ENCODE results near the gene WDTC1.

Gene WDTC1

GRCh38 chr1:27353166-27353565, 118.7 kb downstream of the WDTC1 start:
- TF ChIP-seq POLR2AphosphoS5 (IDR thresholded peaks at IDR 0.05; ENCODE audit: low read depth, low read length) = no peak
- no peak for TF ChIP-seq REST (IDR thresholded peaks at IDR 0.05; ENCODE audit: insufficient read depth in 1 of 2, low read depth in 2 of 2, low read length in 2 of 2)
- TF ChIP-seq SIN3A (IDR thresholded peaks at IDR 0.05; ENCODE audit: borderline replicate concordance, insufficient read depth, low read length) = no peak
- no peak for TF ChIP-seq FOXP2 (optimal IDR thresholded peaks at IDR 0.05; ENCODE audit: borderline replicate concordance, extremely low read depth, extremely low read length, insufficient read depth)
- TF ChIP-seq TAF1 (IDR thresholded peaks at IDR 0.05; ENCODE audit: borderline replicate concordance, insufficient read depth, low read length) = no peak

- TF ChIP-seq FOXP2 (optimal IDR thresholded peaks at IDR 0.05; ENCODE audit: borderline replicate concordance, extremely low read depth, extremely low read length, insufficient read depth) (no peak), SIN3A (IDR thresholded peaks at IDR 0.05; ENCODE audit: borderline replicate concordance, insufficient read depth, low read length) (no peak), TAF1 (IDR thresholded peaks at IDR 0.05; ENCODE audit: borderline replicate concordance, insufficient read depth, low read length) (no peak), REST (IDR thresholded peaks at IDR 0.05; ENCODE audit: insufficient read depth in 1 of 2, low read depth in 2 of 2, low read length in 2 of 2) (no peak), POLR2AphosphoS5 (IDR thresholded peaks at IDR 0.05; ENCODE audit: low read depth, low read length) (no peak)
These were observed 119.2 kb downstream of the WDTC1 start for GRCh38 chr1:27353629-27354028.

- no peak for TF ChIP-seq TAF1 (IDR thresholded peaks at IDR 0.05; ENCODE audit: borderline replicate concordance, insufficient read depth, low read length)
- TF ChIP-seq FOXP2 (optimal IDR thresholded peaks at IDR 0.05; ENCODE audit: borderline replicate concordance, extremely low read depth, extremely low read length, insufficient read depth) = no peak
- TF ChIP-seq POLR2AphosphoS5 (IDR thresholded peaks at IDR 0.05; ENCODE audit: low read depth, low read length) = no peak
- no peak for TF ChIP-seq SIN3A (IDR thresholded peaks at IDR 0.05; ENCODE audit: borderline replicate concordance, insufficient read depth, low read length)
- TF ChIP-seq REST (IDR thresholded peaks at IDR 0.05; ENCODE audit: insufficient read depth in 1 of 2, low read depth in 2 of 2, low read length in 2 of 2) = no peak
These were observed 121.3 kb downstream of the WDTC1 start for GRCh38 chr1:27355683-27356082.

GRCh38 chr1:27356277-27356618, 121.8 kb downstream of the WDTC1 start:
- no peak for TF ChIP-seq TAF1 (IDR thresholded peaks at IDR 0.05; ENCODE audit: borderline replicate concordance, insufficient read depth, low read length)
- no peak for TF ChIP-seq FOXP2 (optimal IDR thresholded peaks at IDR 0.05; ENCODE audit: borderline replicate concordance, extremely low read depth, extremely low read length, insufficient read depth)
- TF ChIP-seq REST (IDR thresholded peaks at IDR 0.05; ENCODE audit: insufficient read depth in 1 of 2, low read depth in 2 of 2, low read length in 2 of 2) = no peak
- no peak for TF ChIP-seq POLR2AphosphoS5 (IDR thresholded peaks at IDR 0.05; ENCODE audit: low read depth, low read length)

GRCh38 chr1:27356619-27357280, 122.3 kb downstream of the WDTC1 start:
- TF ChIP-seq FOXP2 (optimal IDR thresholded peaks at IDR 0.05; ENCODE audit: borderline replicate concordance, extremely low read depth, extremely low read length, insufficient read depth) (no peak), TAF1 (IDR thresholded peaks at IDR 0.05; ENCODE audit: borderline replicate concordance, insufficient read depth, low read length) (no peak), SIN3A (IDR thresholded peaks at IDR 0.05; ENCODE audit: borderline replicate concordance, insufficient read depth, low read length) (no peak), POLR2AphosphoS5 (IDR thresholded peaks at IDR 0.05; ENCODE audit: low read depth, low read length) (no peak), REST (IDR thresholded peaks at IDR 0.05; ENCODE audit: insufficient read depth in 1 of 2, low read depth in 2 of 2, low read length in 2 of 2) (no peak)

Data from PFSK-1 (cell line).